OCI-LY7 (cell line): ENCODE data around the gene PHACTR1. TPM values are rescaled to one million over a fixed set of nuclear protein-coding genes. Genes with fewer than 3 reads are reported as not detected.

Source experiments
- small RNA-seq: library from RNA; depleted of rRNA; stranded (forward); fragments of <200 nt; gene quantifications from one replicate; pipeline ENCODE3, GENCODE V24; 2014
- total RNA-seq, 2 experiments: library from RNA; depleted of rRNA in 1 of 2; stranded (reverse); fragments of >200 nt in 1 of 2; shearing (Covaris generic) in 1 of 2; gene quantifications; 2 replicates each; pipeline ENCODE4 v1.2.3, GENCODE V29; 2014 to 2022

The PHACTR1 gene
- total RNA-seq, 2 experiments from 2014 or later, result 25.1 to 46.6 TPM

Small RNAs within 50 kb of the gene (small RNA-seq; reads per million reads assigned to genes)
- gene RNU1-11P, result 5.5 reads per million, percentile 92 among the genes with 10 or more reads in this experiment
